Glutamatergic neuron (in vitro differentiated cells): ENCODE measurements around the gene LMF1. TPM values are rescaled to one million over a fixed set of nuclear protein-coding genes. Genes with fewer than 3 reads are reported as not detected.

ENCODE experiments used
- DNase-seq: peaks from one replicate; pipeline ENCODE4 v3.0.0; 2022
- H3K27ac Mint-ChIP-seq: one replicate; pipeline ENCODE4 v1.8.0; 2020; ENCODE audit warnings: mild to moderate bottlenecking, mixed read lengths, inconsistent platforms; ENCODE audit not compliant: unreplicated experiment
- H3K27me3 Mint-ChIP-seq: one replicate; pipeline ENCODE4 v1.8.0; 2020; ENCODE audit warnings: mild to moderate bottlenecking, moderate library complexity, mixed read lengths, inconsistent platforms; ENCODE audit not compliant: unreplicated experiment
- H3K36me3 Mint-ChIP-seq: one replicate; pipeline ENCODE4 v1.8.0; 2020; ENCODE audit warnings: mild to moderate bottlenecking, mixed read lengths, inconsistent platforms; ENCODE audit not compliant: unreplicated experiment
- H3K4me1 Mint-ChIP-seq: one replicate; pipeline ENCODE4 v1.8.0; 2020; ENCODE audit warnings: mild to moderate bottlenecking, low read depth, mixed read lengths, inconsistent platforms; ENCODE audit not compliant: unreplicated experiment
- H3K4me3 Mint-ChIP-seq: one replicate; pipeline ENCODE4 v1.8.0; 2020; ENCODE audit warnings: mild to moderate bottlenecking, mixed read lengths, inconsistent platforms; ENCODE audit not compliant: unreplicated experiment
- H3K9me3 Mint-ChIP-seq: one replicate; pipeline ENCODE4 v1.8.0; 2020; ENCODE audit warnings: mild to moderate bottlenecking, moderate library complexity, mixed read lengths, inconsistent platforms; ENCODE audit not compliant: unreplicated experiment
- CTCF ChIP-seq: fragments of 200-600 bp; sonication (generic); IDR thresholded peaks from one replicate; pipeline ENCODE4 v1.5.0; 2021; ENCODE audit not compliant: partially characterized antibody, unreplicated experiment
- total RNA-seq: library from RNA; stranded (reverse); fragmentation: NEBNext Ultra II Directional; extraction: Animal tissue kit (Norgen Biotek cat#: 25700); gene quantifications from one replicate; pipeline ENCODE4 v1.2.1, GENCODE V29; 2021; ENCODE audit not compliant: unreplicated experiment

LMF1 gene
- total RNA-seq, 1 donor from 2014 or later, result 17.4 TPM

- peaks cover 4% of the 10 kb centered on the region for H3K4me1 Mint-ChIP-seq
- no peak for DNase-seq
- no peak for TF ChIP-seq CTCF
- peaks cover 4% of the 10 kb centered on the region for H3K27me3 Mint-ChIP-seq
- H3K36me3 Mint-ChIP-seq, result no peaks in the 10 kb centered on the region
- peaks cover 11% of the 10 kb centered on the region for H3K9me3 Mint-ChIP-seq
- peak overlapping the region; percentile 35 for H3K4me3 Mint-ChIP-seq
- peak overlapping the region; percentile 41 for H3K27ac Mint-ChIP-seq
Observed at GRCh38 chr16:825341-826061, 145.3 kb downstream of the LMF1 start.

DNA sequence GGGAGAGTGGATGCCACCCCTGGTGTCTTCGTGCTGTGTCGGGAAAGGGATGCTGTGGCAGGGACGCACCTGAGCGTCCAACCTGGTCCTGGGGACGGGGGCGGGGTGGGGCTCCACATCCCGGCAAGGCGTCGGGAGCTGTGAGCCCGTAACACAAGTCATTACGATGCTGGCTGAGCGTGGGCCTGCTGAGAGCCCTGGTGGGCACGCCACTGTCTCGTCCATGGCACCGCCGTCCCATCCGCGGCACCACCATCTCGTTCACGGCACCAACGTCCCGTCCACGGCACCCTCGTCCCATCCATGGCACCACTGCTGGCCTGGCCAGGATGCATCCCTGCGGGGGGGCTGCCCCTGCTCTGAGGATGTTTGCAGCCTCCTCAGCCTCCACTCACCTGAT is 146.2 kb downstream of the LMF1 start:
- Mint-ChIP-seq H3K9me3 (peaks cover 11% of the 10 kb centered on the region), H3K4me3 (no peak overlapping the region), H3K27me3 (peaks cover 4% of the 10 kb centered on the region)

DNA sequence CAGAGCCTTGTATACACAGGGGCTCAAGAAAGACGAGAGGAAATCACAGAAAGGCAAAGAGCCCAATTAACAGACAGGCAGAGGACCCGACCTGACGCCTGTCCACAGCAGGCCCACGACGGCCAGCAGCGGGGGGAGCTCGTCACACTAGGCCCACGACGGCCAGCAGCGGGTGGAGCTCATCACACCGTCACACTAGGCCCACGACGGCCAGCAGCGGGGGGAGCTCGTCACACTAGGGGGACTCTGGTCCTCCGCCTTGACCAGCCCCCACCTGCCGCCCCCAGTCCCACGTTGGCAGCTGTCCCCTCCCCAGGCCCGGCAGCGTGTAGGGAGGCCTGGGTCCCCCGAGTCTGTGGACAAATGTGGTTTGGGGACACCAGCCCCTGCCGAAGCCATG is 146.6 kb downstream of the LMF1 start:
- TF ChIP-seq CTCF, result no peak
- DNase-seq, result no peak
- H3K27me3 Mint-ChIP-seq, result peaks cover 4% of the 10 kb centered on the region
- H3K27ac Mint-ChIP-seq, result no peak overlapping the region
- H3K9me3 Mint-ChIP-seq, result peaks cover 11% of the 10 kb centered on the region
- H3K36me3 Mint-ChIP-seq, result no peaks in the 10 kb centered on the region
- no peak overlapping the region for H3K4me3 Mint-ChIP-seq
- H3K4me1 Mint-ChIP-seq, result peaks cover 4% of the 10 kb centered on the region

More for the DNA sequence above, 146.2 kb downstream of the LMF1 start:
- TF ChIP-seq CTCF, result no peak
- H3K36me3 Mint-ChIP-seq, result no peaks in the 10 kb centered on the region
- peaks cover 4% of the 10 kb centered on the region for H3K4me1 Mint-ChIP-seq
- no peak for DNase-seq
- no peak overlapping the region for H3K27ac Mint-ChIP-seq

DNA sequence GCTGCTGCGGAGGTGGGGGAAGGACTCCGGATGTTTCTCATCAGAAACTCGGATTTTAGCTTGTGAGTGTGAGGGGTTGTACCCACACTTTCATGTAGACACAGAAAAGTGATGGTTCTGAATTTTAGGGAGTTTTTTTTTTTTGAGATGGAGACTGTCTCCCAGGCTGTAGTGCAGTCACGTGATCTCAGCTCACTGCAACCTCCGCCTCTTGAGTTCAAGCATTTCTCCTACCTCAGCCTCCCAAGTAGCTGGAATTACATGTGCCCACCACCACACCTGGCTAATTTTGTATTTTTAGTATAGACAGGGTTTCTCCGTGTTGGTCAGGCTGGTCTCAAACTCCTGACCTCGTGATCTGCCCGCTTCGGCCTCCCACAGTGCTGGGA is 147.9 kb downstream of the LMF1 start:
- TF ChIP-seq CTCF, result no peak
- no peak overlapping the region for H3K27ac Mint-ChIP-seq
- no peaks in the 10 kb centered on the region for H3K36me3 Mint-ChIP-seq
- no peak for DNase-seq
- H3K9me3 Mint-ChIP-seq, result peaks cover 11% of the 10 kb centered on the region
- peaks cover 4% of the 10 kb centered on the region for H3K27me3 Mint-ChIP-seq
- H3K4me1 Mint-ChIP-seq, result peaks cover 4% of the 10 kb centered on the region
- H3K4me3 Mint-ChIP-seq, result no peak overlapping the region

GRCh38 chr16:822174-822908 is 148.4 kb downstream of the LMF1 start:
- H3K4me3 Mint-ChIP-seq, result no peak overlapping the region
- H3K9me3 Mint-ChIP-seq, result peaks cover 11% of the 10 kb centered on the region
- H3K27me3 Mint-ChIP-seq, result peaks cover 4% of the 10 kb centered on the region
- no peaks in the 10 kb centered on the region for H3K36me3 Mint-ChIP-seq
- H3K27ac Mint-ChIP-seq, result no peak overlapping the region
- H3K4me1 Mint-ChIP-seq, result peaks cover 4% of the 10 kb centered on the region
- no peak for DNase-seq
- no peak for TF ChIP-seq CTCF
